Measurements from ENCODE around the gene SLC6A15.

The SLC6A15 gene

DNA sequence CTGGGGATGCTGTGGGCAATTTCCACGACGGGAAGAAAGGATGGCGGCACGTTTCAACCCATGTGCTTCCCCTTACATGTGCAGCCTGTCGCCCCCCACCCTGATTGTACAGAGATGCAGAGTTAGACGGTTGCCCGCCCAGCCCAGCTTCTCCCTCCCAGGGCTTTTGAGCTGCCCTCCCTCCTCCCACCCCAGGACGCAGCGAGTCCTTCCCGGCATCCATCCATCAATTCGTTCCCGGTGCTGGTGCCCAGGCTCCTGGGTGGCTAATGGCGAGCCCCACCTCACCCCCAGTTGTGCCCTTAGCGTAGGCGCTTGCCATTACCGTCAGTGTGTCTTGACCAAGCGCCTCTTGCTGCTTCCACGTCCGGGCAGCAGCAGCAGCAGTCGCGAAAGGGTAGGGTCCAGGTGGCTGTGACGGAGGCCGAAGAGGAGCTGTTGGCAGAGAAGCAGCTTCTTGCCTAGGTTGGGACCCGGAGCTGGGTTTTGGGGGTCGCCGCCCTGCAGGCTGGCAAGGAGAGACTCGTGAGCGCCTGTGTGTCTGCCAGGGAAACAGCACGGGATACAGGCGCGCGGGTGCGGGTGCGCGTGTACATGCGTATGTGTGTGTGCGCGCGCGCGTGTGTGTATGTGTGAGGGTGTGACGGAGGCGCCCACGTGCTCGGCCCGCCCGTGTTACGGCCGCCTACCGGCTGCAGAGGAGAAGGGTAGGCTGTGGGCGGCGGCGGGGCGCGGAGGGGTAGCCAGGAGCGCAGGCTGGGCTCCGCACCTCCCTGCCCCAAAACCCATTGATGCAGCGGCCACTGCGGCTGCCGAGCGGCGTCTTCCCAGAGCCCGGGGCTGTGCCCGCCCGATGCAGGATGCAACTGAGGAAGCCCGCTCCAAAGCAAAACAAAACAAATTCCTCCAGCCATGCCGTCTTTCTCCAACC is at the start of gene SLC6A15:
TSS of gene SLC6A15 (minus strand) at position 602 of the 931 bp plus-strand sequence. CDS start 20,679 bp downstream, outside the sequence.
- peak; percentile 52 for DNase-seq (ENCODE audit: low read depth, low spot score)

GRCh38 chr12:84960918-84961317 is 48.3 kb upstream of the SLC6A15 start:
- no peak for DNase-seq (ENCODE audit: low read depth, low spot score)

DNA sequence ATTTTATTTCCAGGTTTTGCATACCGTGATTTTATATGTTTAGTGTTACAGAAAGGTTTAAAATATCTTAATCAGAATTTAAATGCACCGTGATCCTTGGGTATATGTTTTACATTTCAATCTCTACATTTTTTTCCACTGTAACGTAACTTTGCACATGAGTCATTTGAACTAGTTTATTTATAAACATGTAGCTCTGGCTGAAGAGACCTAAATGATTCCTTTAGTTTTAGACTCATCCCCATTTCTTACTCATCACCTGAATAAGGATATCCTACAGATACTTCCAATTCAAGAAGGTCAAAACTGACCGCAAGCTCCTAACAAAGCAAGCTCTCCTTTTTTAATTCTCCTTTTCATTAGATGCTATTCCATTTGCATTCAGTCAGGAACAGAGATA is 42.7 kb upstream of the SLC6A15 start:
- DNase-seq (ENCODE audit: low read depth, low spot score) = no peak

DNA sequence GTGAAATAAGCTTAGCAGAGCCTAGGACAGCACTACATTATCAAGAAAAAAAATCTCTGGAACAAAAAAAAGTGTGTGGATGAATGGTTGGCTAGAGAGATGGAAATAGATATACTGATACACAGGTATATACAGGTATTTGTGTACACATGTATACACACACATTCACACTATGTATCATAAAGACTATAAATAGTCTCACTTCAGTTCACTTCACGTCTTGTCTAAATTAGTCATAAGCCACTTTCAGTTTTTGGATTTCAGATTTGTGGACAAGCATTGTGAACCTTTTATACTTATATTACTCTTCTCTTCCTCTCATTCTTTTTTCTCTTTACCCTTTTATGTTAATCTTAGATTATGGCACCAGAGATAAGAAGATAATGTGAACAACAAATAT is 41.8 kb upstream of the SLC6A15 start:
- DNase-seq (ENCODE audit: low read depth, low spot score) = no peak

GRCh38 chr12:84950971-84951546 is 38.5 kb upstream of the SLC6A15 start:
- no peak for DNase-seq (ENCODE audit: low read depth, low spot score)

DNA sequence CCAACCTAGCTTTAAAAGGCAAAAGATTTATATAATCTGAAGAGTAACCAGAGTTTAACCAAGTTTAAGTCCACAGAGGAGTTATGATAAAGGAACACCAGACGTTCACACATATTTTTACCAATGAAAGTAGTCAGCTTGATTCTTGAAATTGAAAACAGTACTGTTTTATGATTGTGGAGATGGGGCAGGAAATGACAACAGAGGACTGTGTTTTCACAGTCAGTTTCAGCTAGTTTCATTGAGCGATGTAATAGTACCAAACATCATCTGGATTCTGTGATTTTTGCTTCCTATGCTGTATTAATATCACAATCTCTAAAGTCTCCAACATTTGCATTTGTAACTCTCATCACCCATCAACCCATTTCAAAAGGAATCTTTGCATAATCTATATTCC is 34.2 kb upstream of the SLC6A15 start:
- no peak for DNase-seq (ENCODE audit: low read depth, low spot score)

- DNase-seq (ENCODE audit: low read depth, low spot score) = no peak
These were observed 24.8 kb upstream of the SLC6A15 start for GRCh38 chr12:84937415-84937814.

GRCh38 chr12:84929501-84929900 is 16.9 kb upstream of the SLC6A15 start:
- no peak for DNase-seq (ENCODE audit: low read depth, low spot score)

GRCh38 chr12:84924981-84925380 is 12.4 kb upstream of the SLC6A15 start:
- peak; percentile 15 for DNase-seq (ENCODE audit: low read depth, low spot score)

DNA sequence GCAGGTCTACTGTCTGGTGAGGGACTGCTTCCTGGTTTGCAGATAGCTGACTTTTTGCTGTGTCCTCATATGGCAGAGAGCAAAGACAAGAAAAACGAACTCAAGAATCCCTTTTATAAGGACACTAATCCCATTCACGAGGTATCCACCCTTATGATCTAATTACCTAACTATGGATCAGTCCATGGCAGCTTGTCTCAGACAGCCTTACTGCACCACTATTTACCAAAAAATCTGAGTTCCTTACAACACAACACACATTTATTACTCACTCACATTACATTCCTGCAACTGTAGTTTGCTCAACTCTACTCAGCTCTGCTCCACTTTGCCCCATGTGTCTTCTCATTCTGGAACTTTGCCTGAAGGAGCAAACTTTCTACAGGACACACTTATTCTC is 10.1 kb upstream of the SLC6A15 start:
- DNase-seq (ENCODE audit: low read depth, low spot score) = no peak

- no peak for DNase-seq (ENCODE audit: low read depth, low spot score)
These were observed 7.7 kb upstream of the SLC6A15 start for GRCh38 chr12:84920331-84920730.

DNA sequence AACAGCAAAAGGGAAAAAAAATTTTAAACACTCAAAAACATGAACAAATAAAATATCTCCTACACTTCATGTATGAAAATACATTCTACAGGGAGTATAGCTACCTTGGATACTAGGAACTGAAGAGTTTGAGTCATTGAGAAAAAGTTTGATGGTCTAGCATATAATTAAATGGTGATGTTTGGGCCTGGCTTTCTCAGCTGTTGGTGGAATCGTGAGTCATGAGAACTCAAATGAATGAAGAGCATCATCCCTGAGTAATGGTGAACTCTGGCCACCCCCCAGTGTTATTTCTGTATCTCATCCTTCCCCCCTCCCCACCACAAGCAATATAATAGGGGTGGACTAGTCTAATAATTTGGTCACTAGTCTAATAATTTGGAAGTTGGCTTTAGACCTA is 6.7 kb upstream of the SLC6A15 start:
- DNase-seq (ENCODE audit: low read depth, low spot score) = no peak

- no peak for DNase-seq (ENCODE audit: low read depth, low spot score)
These were observed 523 bp upstream of the SLC6A15 start for GRCh38 chr12:84913129-84913515.

- peak; percentile 55 for DNase-seq (ENCODE audit: low read depth, low spot score)
These were observed 1.1 kb downstream of the SLC6A15 start for GRCh38 chr12:84911271-84912197.

- DNase-seq (ENCODE audit: low read depth, low spot score) = peak; percentile 25
These were observed 1.9 kb downstream of the SLC6A15 start for GRCh38 chr12:84910549-84911241.

DNA sequence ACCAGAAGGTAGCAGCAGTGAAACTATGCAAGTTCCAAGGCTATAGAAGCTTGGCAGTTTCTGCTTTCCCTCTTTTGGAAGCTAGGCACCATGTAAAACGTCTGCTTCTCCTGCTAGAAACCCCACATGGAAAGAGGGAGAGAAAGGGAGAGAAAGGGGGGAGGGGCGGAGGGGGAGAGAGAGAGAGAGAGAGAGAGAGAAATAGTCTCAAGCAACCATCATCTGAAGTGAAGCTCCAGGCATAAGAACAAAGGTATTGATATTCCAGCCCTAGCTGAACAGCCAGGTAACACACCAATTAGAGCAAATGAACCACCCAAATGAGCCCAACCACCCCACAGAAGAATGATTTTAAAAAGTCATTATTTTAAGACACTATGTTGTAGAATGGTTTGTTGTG is 8.5 kb downstream of the SLC6A15 start:
- no peak for DNase-seq (ENCODE audit: low read depth, low spot score)

DNA sequence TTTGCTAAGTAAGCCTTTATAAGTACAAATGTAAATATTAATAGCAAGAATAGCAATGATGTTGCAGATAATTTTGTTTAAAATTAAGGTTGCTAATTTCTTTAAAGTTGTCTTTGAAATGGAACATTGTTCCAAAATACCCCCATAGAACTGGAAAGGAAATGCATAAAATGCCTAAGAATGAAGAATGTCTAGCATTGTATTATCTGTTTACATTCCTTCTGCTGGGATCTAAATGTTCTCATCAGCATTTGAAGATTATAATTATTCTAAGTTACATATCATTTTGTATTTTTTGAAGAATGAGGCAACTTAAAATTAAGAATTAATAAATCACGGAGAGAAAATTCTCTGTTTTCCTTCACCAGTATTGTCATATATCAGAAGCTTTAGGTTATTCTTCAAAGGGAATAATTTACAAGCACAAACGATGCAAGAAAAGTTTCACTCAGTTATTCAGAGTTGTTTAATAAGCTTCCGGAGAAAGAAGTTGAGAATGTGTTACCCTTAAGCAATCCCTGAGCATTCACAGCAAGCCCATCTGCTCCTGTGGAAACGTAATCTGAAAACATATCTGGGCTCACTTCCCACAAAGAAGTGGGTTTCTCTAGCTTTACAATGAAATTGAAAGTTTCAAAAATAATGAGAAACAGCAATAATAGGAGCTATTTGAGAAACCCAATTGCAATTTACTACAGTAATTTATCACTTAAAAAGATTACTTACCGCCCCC is 21.3 kb downstream of the SLC6A15 start:
- no peak for DNase-seq (ENCODE audit: low read depth, low spot score)

- no peak for DNase-seq (ENCODE audit: low read depth, low spot score)
These were observed 22.8 kb downstream of the SLC6A15 start for GRCh38 chr12:84889818-84890217.

GRCh38 chr12:84888861-84889260 is 23.7 kb downstream of the SLC6A15 start:
- DNase-seq (ENCODE audit: low read depth, low spot score) = no peak

GRCh38 chr12:84877340-84877739 is 35.3 kb downstream of the SLC6A15 start:
- no peak for DNase-seq (ENCODE audit: low read depth, low spot score)

GRCh38 chr12:84875241-84875640 is 37.4 kb downstream of the SLC6A15 start:
- DNase-seq (ENCODE audit: low read depth, low spot score) = no peak

All from brain pericyte (primary cell).